Mononuclear cell (primary cell): ENCODE results near the gene CMIP. TPM values are rescaled to one million over a fixed set of nuclear protein-coding genes. Genes with fewer than 3 reads are reported as not detected.

Experiments used
- H3K27me3 ChIP-seq: 2 replicates; pipeline ENCODE4 v1.6.0; 2011; ENCODE audit warnings: low read length, control low read depth; ENCODE audit not compliant: insufficient read depth
- H3K4me1 ChIP-seq: 2 replicates; pipeline ENCODE4 v1.5.1; 2011; ENCODE audit warnings: mild to moderate bottlenecking, low read length, control low read depth; ENCODE audit not compliant: insufficient read depth
- H3K4me3 ChIP-seq: 2 replicates; pipeline ENCODE4 v1.5.1; 2011; ENCODE audit warnings: mild to moderate bottlenecking, low read length, moderate library complexity
- H3K9me3 ChIP-seq: 2 replicates; pipeline ENCODE4 v1.5.1; 2011; ENCODE audit warnings: low read depth, mild to moderate bottlenecking, control low read depth, low read length
- total RNA-seq: library from RNA; depleted of rRNA; stranded (reverse); fragments of >200 nt; gene quantifications from one replicate; pipeline ENCODE4 v1.2.3, GENCODE V29; 2012

The CMIP gene
- total RNA-seq, 1 donor = 29.6 TPM

- Histone ChIP-seq H3K4me1 (peaks cover 70% of the 10 kb centered on the region), H3K9me3 (no peaks in the 10 kb centered on the region), H3K4me3 (no peak overlapping the region), H3K27me3 (no peaks in the 10 kb centered on the region)
Observed at GRCh38 chr16:81526199-81526598, 81.6 kb downstream of the CMIP start.

- Histone ChIP-seq H3K27me3 (no peaks in the 10 kb centered on the region), H3K4me1 (peaks cover 63% of the 10 kb centered on the region), H3K9me3 (no peaks in the 10 kb centered on the region), H3K4me3 (no peak overlapping the region)
Observed at GRCh38 chr16:81526935-81527334, 82.3 kb downstream of the CMIP start.

- Histone ChIP-seq H3K9me3 (no peaks in the 10 kb centered on the region), H3K27me3 (no peaks in the 10 kb centered on the region), H3K4me1 (peaks cover 58% of the 10 kb centered on the region), H3K4me3 (no peak overlapping the region)
Observed at GRCh38 chr16:81527477-81528178, 83.0 kb downstream of the CMIP start.

GRCh38 chr16:81528256-81528655, 83.6 kb downstream of the CMIP start:
- Histone ChIP-seq H3K9me3 (no peaks in the 10 kb centered on the region), H3K27me3 (no peaks in the 10 kb centered on the region), H3K4me3 (no peak overlapping the region), H3K4me1 (peaks cover 53% of the 10 kb centered on the region)

GRCh38 chr16:81530296-81530721, 85.7 kb downstream of the CMIP start:
- H3K4me3 ChIP-seq = no peak overlapping the region
- no peaks in the 10 kb centered on the region for H3K9me3 ChIP-seq
- H3K4me1 ChIP-seq = peaks cover 32% of the 10 kb centered on the region
- H3K27me3 ChIP-seq = no peaks in the 10 kb centered on the region

GRCh38 chr16:81530814-81531213, 86.2 kb downstream of the CMIP start:
- no peaks in the 10 kb centered on the region for H3K27me3 ChIP-seq
- no peak overlapping the region for H3K4me3 ChIP-seq
- H3K9me3 ChIP-seq = no peaks in the 10 kb centered on the region
- H3K4me1 ChIP-seq = peaks cover 27% of the 10 kb centered on the region

GRCh38 chr16:81531419-81531821, 86.8 kb downstream of the CMIP start:
- Histone ChIP-seq H3K4me1 (peaks cover 21% of the 10 kb centered on the region), H3K4me3 (no peak overlapping the region), H3K9me3 (no peaks in the 10 kb centered on the region), H3K27me3 (no peaks in the 10 kb centered on the region)

GRCh38 chr16:81532491-81533174, 88.0 kb downstream of the CMIP start:
- Histone ChIP-seq H3K9me3 (no peaks in the 10 kb centered on the region), H3K4me3 (no peak overlapping the region), H3K27me3 (no peaks in the 10 kb centered on the region), H3K4me1 (peaks cover 9% of the 10 kb centered on the region)

- no peak overlapping the region for H3K4me3 ChIP-seq
- H3K9me3 ChIP-seq = no peaks in the 10 kb centered on the region
- H3K4me1 ChIP-seq = peaks cover 5% of the 10 kb centered on the region
- H3K27me3 ChIP-seq = no peaks in the 10 kb centered on the region
Observed at GRCh38 chr16:81533175-81533507, 88.5 kb downstream of the CMIP start.

GRCh38 chr16:81535679-81536360, 91.2 kb downstream of the CMIP start:
- Histone ChIP-seq H3K4me3 (no peak overlapping the region), H3K9me3 (no peaks in the 10 kb centered on the region), H3K4me1 (no peaks in the 10 kb centered on the region), H3K27me3 (no peaks in the 10 kb centered on the region)

- Histone ChIP-seq H3K9me3 (no peaks in the 10 kb centered on the region), H3K4me3 (no peak overlapping the region), H3K4me1 (no peaks in the 10 kb centered on the region), H3K27me3 (no peaks in the 10 kb centered on the region)
Observed at GRCh38 chr16:81536648-81537047, 92.0 kb downstream of the CMIP start.

- Histone ChIP-seq H3K9me3 (no peaks in the 10 kb centered on the region), H3K4me1 (peaks cover 6% of the 10 kb centered on the region), H3K4me3 (no peak overlapping the region), H3K27me3 (no peaks in the 10 kb centered on the region)
Observed at GRCh38 chr16:81537721-81538561, 93.3 kb downstream of the CMIP start.

GRCh38 chr16:81539009-81539758, 94.6 kb downstream of the CMIP start:
- Histone ChIP-seq H3K4me3 (no peak overlapping the region), H3K9me3 (no peaks in the 10 kb centered on the region), H3K27me3 (no peaks in the 10 kb centered on the region), H3K4me1 (peaks cover 19% of the 10 kb centered on the region)

- no peaks in the 10 kb centered on the region for H3K9me3 ChIP-seq
- H3K4me3 ChIP-seq = no peak overlapping the region
- H3K27me3 ChIP-seq = no peaks in the 10 kb centered on the region
- peaks cover 26% of the 10 kb centered on the region for H3K4me1 ChIP-seq
Observed at GRCh38 chr16:81539759-81540472, 95.3 kb downstream of the CMIP start.
